Ovary (tissue), 9 donors: Measurements from ENCODE around the gene LRRC34. TPM values are rescaled to one million over a fixed set of nuclear protein-coding genes. Genes with fewer than 3 reads are reported as not detected.

Experiments used
- DNase-seq, 5 donors: peaks; one replicate each; pipeline ENCODE4 v3.0.0-alpha.2; 2019 to 2020
- H3K27ac ChIP-seq, 2 donors: fragments of 200-600 bp; one replicate each; pipeline versions ENCODE4 v1.5.1 to v1.8.0; 2019 to 2022
- H3K27me3 ChIP-seq: fragments of 200-600 bp; one replicate; pipeline ENCODE4 v1.8.0; 2022
- H3K36me3 ChIP-seq: fragments of 200-600 bp; sonication (generic); one replicate; pipeline ENCODE4 v1.5.1; 2019
- H3K4me1 ChIP-seq: one replicate; pipeline ENCODE4 v1.8.1; 2013; ENCODE audit warnings: mild to moderate bottlenecking, moderate library complexity; ENCODE audit not compliant: insufficient read depth
- H3K4me3 ChIP-seq: fragments of 200-600 bp; sonication (generic); one replicate; pipeline ENCODE4 v1.5.1; 2017
- H3K9me3 ChIP-seq, 2 donors: fragments of 200-600 bp in 1 of 2; sonication (generic) in 1 of 2; one replicate each; pipeline versions ENCODE4 v1.5.1 to v1.8.1; 2013 to 2019; ENCODE audit warnings: mild to moderate bottlenecking in 1 of 2, moderate library complexity in 1 of 2
- CTCF ChIP-seq, 3 donors: fragments of 450-650 bp in 2 of 3; fragments of 200-600 bp in 1 of 3; IDR thresholded peaks; one replicate each; pipeline versions ENCODE4 v1.5.1 to v1.8.0; 2016 to 2022; ENCODE audit warnings: antibody characterized with exemption in 3 of 3, mild to moderate bottlenecking in 1 of 3
- EP300 ChIP-seq: sonication (generic); formaldehyde crosslinking; IDR thresholded peaks from one replicate; pipeline ENCODE4 v1.6.1; 2017; ENCODE audit warnings: antibody characterized with exemption
- POLR2A ChIP-seq: fragments of 450-650 bp; IDR thresholded peaks from one replicate; pipeline ENCODE4 v1.6.1; 2017; ENCODE audit warnings: antibody characterized with exemption, mild to moderate bottlenecking, moderate library complexity
- WGBS, 3 donors: extraction: QIAGEN DNeasy Blood & Tissue Kit in 1 of 3; methylation state at CpG; one replicate each; pipeline versions ENCODE4 v1.1.5 to v1.1.7; 2013 to 2017; 5-methylcytosine and 5-hydroxymethylcytosine counted together
- intact Hi-C, 4 donors: fragments of 100-400 bp; cut with DNase I; formaldehyde crosslinking; loops; one replicate each; pipeline versions ENCODE4 v1.11.0 to v1.15.1; 2022 to 2023
- polyA plus RNA-seq, 2 donors: library from polyadenylated mRNA; stranded (reverse); fragments of 200-250 nt in 1 of 2; fragments of 350-450 nt in 1 of 2; fragmentation: Illumina TruSeq in 1 of 2; extraction: RNeasy Lipid Tissue Mini Kit (QIAGEN cat#74804) in 1 of 2; gene quantifications; one replicate each; pipeline ENCODE4 v1.2.3, GENCODE V29; 2013 to 2014
- total RNA-seq, 7 donors: library from RNA; depleted of rRNA in 2 of 7; stranded (reverse); fragments of >200 nt in 2 of 7; fragmentation: NEBNext Ultra II Directional in 3 of 7; extraction: Animal tissue kit (Norgen Biotek cat#: 25700) in 3 of 7; gene quantifications; one replicate each; pipeline versions ENCODE4 v1.1.0 to v1.2.4, GENCODE V29; 2016 to 2023
- donor health status: DM: no; HTN: no; CAD: no; lungs with moderate emphysema.
- donor health status: DM: no; HTN: no; CAD: no.
- donor health status: Bipolar disorder and iron deficiency.
- donor health status: DM: yes; HTN: yes; CAD: no.
- donor health status: DM: no; HTN: no; CAD: no.
- donor health status: DM: yes; HTN: yes; CAD: no.

The LRRC34 gene
- total and polyA plus RNA-seq, 9 donors, result 1.7 to 8.1 (median 4.3) TPM

GRCh38 chr3:169842960-169843359, 30.3 kb upstream of the LRRC34 start:
- intact Hi-C loops, result no loop called here
- 50 to 58% (median 53%) methylated on average over 3 of the region's 3 CpGs for WGBS, 3 donors
- H3K36me3 ChIP-seq, result no peaks in the 10 kb centered on the region
- H3K4me1 ChIP-seq, result no peaks in the 10 kb centered on the region
- H3K27me3 ChIP-seq, result no peaks in the 10 kb centered on the region
- H3K27ac ChIP-seq, result no peak overlapping the region
- DNase-seq, result no peak
- no peak overlapping the region for H3K4me3 ChIP-seq
- no peaks in the 10 kb centered on the region for H3K9me3 ChIP-seq
- TF ChIP-seq EP300, result no peak
- TF ChIP-seq CTCF (IDR thresholded peaks at IDR 0.05), result no peak
- no peak for TF ChIP-seq POLR2A

- H3K4me3 ChIP-seq, result no peak overlapping the region
- TF ChIP-seq EP300, result no peak
- TF ChIP-seq POLR2A, result no peak
- TF ChIP-seq CTCF (IDR thresholded peaks at IDR 0.05), result no peak
- H3K4me1 ChIP-seq, result no peaks in the 10 kb centered on the region
- intact Hi-C loops, result no loop called here
- no peak overlapping the region for H3K27ac ChIP-seq
- H3K9me3 ChIP-seq, result no peaks in the 10 kb centered on the region
- H3K27me3 ChIP-seq, result no peaks in the 10 kb centered on the region
- WGBS, 3 donors, result 25 to 36% (median 32%) methylated on average over 4 of the region's 4 CpGs
- DNase-seq, result no peak
- H3K36me3 ChIP-seq, result no peaks in the 10 kb centered on the region
These were observed 28.5 kb upstream of the LRRC34 start for GRCh38 chr3:169841171-169841570.

- Histone ChIP-seq H3K4me3 (no peak overlapping the region), H3K36me3 (no peaks in the 10 kb centered on the region), H3K27ac (no peak overlapping the region), H3K4me1 (no peaks in the 10 kb centered on the region), H3K27me3 (no peaks in the 10 kb centered on the region), H3K9me3 (no peaks in the 10 kb centered on the region)
- intact Hi-C loops, result no loop called here
- TF ChIP-seq CTCF (IDR thresholded peaks at IDR 0.05) (no peak), POLR2A (no peak), EP300 (no peak)
- WGBS, 3 donors, result 77 to 89% (median 86%) methylated on average over 1 of the region's 1 CpG
- no peak for DNase-seq
These were observed 25.9 kb upstream of the LRRC34 start for GRCh38 chr3:169838511-169839030.

DNA sequence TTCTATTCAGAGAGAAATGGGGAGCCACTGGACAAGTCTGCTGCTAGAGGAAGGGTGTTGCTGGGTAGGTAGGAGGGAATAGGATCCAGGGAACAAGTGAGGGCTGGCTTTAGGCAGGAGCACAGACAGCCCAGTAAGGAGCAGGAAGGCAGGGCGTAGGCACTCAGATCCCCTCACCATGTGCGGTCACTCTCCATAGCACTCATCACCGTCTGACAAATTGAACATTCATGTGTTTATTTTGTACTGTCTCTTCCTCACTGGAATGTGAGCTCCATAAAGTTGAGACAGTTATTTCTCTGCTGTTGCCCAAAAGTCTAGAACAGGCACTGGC, 24.2 kb upstream of the LRRC34 start:
- WGBS, 3 donors, result 84 to 92% (median 88%) methylated on average over 3 of the region's 3 CpGs
- Histone ChIP-seq H3K4me3 (no peak overlapping the region), H3K36me3 (no peaks in the 10 kb centered on the region), H3K4me1 (no peaks in the 10 kb centered on the region), H3K27me3 (no peaks in the 10 kb centered on the region), H3K27ac (no peak overlapping the region), H3K9me3 (no peaks in the 10 kb centered on the region)
- no peak for DNase-seq
- TF ChIP-seq EP300, result no peak
- TF ChIP-seq CTCF (IDR thresholded peaks at IDR 0.05), result no peak
- TF ChIP-seq POLR2A, result no peak
- intact Hi-C loops, result no loop called here
